Measurements from ENCODE around the gene MPHOSPH6.

- no peak for TF ChIP-seq CTCF (IDR thresholded peaks at IDR 0.05)
- no peak for TF ChIP-seq POLR2A (IDR thresholded peaks at IDR 0.05)
These were observed 33.2 kb upstream of the MPHOSPH6 start for GRCh38 chr16:82203198-82203597.
